Lung (tissue), 12 donors: ENCODE data around the gene TNFAIP8L3. TPM values are rescaled to one million over a fixed set of nuclear protein-coding genes. Genes with fewer than 3 reads are reported as not detected.

Experiments used
- ATAC-seq: fragments of 200-7000 bp; cut with Tn5 transposase; one replicate; pipeline ENCODE4 v1.9.1; 2020; ENCODE audit warnings: moderate number of reproducible peaks; ENCODE audit not compliant: insufficient read depth, low FRiP score
- DNase-seq, 3 donors: peaks; one replicate each; pipeline ENCODE4 v3.0.0-alpha.2; 2013 to 2017
- H3K27ac ChIP-seq, 2 donors: one replicate each; pipeline ENCODE4 v1.5.1; 2013; ENCODE audit warnings: mild to moderate bottlenecking in 2 of 2, moderate library complexity in 2 of 2, control low read depth in 1 of 2, inconsistent platforms in 1 of 2, low read depth in 1 of 2, low read length in 1 of 2
- H3K27me3 ChIP-seq, 3 donors: one replicate each; pipeline ENCODE4 v1.5.1; 2013; ENCODE audit warnings: low read length in 2 of 3; ENCODE audit not compliant: control insufficient read depth in 3 of 3, insufficient read depth in 3 of 3
- H3K36me3 ChIP-seq, 4 donors: one replicate each; pipeline ENCODE4 v1.5.1; 2013; ENCODE audit warnings: low read length in 4 of 4, mild to moderate bottlenecking in 1 of 4, moderate library complexity in 1 of 4; ENCODE audit not compliant: control insufficient read depth in 4 of 4, insufficient read depth in 4 of 4
- H3K4me1 ChIP-seq, 5 donors: one replicate each; pipeline ENCODE4 v1.5.1; 2013; ENCODE audit warnings: low read length in 5 of 5, mild to moderate bottlenecking in 2 of 5, moderate library complexity in 1 of 5; ENCODE audit not compliant: control insufficient read depth in 5 of 5, insufficient read depth in 5 of 5
- H3K4me3 ChIP-seq: one replicate; pipeline ENCODE4 v1.5.1; 2013; ENCODE audit warnings: mild to moderate bottlenecking, control low read depth, moderate library complexity
- H3K9ac ChIP-seq, 2 donors: one replicate each; pipeline ENCODE4 v1.5.1; 2013; ENCODE audit warnings: low read length in 2 of 2, control low read depth in 1 of 2; ENCODE audit not compliant: insufficient read depth in 1 of 2
- H3K9me3 ChIP-seq, 4 donors: one replicate each; pipeline ENCODE4 v1.5.1; 2013; ENCODE audit warnings: low read length in 3 of 4, mild to moderate bottlenecking in 1 of 4, moderate library complexity in 1 of 4; ENCODE audit not compliant: control insufficient read depth in 4 of 4, insufficient read depth in 3 of 4
- WGBS, 2 donors: extraction: QIAGEN DNeasy Blood & Tissue Kit; methylation state at CpG; one replicate each; pipeline ENCODE4 v1.1.7; 2013; 5-methylcytosine and 5-hydroxymethylcytosine counted together
- polyA plus RNA-seq, 2 donors: library from polyadenylated mRNA; stranded (reverse); fragments of 200-250 nt; gene quantifications; one replicate each; pipeline ENCODE4 v1.2.1, GENCODE V29; 2013
- total RNA-seq, 2 donors: library from RNA; depleted of rRNA in 1 of 2; stranded (reverse); fragments of >200 nt in 1 of 2; gene quantifications; one replicate each; pipeline ENCODE4 v1.2.1, GENCODE V29; 2014 to 2021
- TF ChIP-seq, protein P1 (sequence below): IDR thresholded peaks from 2 replicates; pipeline ENCODE4 v1.5.1; 2012; ENCODE audit warnings: mild to moderate bottlenecking; ENCODE audit errors: control extremely low read depth, extremely low read depth
- donor health status: control.
- donor health status: control.
- donor health status: Bipolar disorder and iron deficiency.
- donor health status: healthy.
- donor health status: DM: yes; HTN: yes; CAD: no.

Gene TNFAIP8L3
- total and polyA plus RNA-seq, 4 donors = 3.7 to 20.5 (median 9.9) TPM

DNA sequence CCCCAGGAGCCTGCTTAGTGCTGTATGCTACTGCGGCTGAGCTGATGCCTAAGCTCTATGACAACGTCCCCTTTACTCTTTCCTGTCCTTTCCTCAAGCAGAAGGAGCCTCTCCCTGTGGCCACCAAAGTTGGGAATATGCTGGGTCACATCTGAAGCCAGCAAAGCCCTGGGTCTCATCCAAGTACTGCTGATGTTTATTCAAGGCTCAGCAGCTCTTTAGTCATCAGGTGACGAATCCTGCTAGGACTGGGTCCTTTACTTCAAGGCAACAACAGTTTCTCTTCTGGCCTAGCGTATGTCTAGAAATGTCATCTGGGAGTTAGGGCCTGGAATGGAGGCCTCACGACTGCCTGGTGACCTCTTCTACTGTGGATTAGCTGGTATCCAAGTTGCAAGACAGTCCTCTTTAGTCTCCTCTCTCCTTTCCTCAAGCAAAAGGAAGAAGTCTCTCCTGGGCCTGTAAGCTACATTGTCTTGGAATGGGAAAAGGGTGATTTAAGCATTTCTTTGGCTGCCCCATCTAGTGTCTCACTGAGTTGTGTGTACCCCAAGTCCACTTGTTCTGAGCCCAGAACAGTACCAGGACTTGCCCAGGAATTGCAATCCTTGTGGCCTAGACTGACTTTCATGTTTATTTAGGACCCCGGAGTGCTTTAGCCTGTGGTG, 63.9 kb downstream of the TNFAIP8L3 start:
- no peak overlapping the region for H3K9ac ChIP-seq
- ATAC-seq (no peak), DNase-seq (peak in 1 of 3 donors; percentile 63)
- TF ChIP-seq, protein P1, sequence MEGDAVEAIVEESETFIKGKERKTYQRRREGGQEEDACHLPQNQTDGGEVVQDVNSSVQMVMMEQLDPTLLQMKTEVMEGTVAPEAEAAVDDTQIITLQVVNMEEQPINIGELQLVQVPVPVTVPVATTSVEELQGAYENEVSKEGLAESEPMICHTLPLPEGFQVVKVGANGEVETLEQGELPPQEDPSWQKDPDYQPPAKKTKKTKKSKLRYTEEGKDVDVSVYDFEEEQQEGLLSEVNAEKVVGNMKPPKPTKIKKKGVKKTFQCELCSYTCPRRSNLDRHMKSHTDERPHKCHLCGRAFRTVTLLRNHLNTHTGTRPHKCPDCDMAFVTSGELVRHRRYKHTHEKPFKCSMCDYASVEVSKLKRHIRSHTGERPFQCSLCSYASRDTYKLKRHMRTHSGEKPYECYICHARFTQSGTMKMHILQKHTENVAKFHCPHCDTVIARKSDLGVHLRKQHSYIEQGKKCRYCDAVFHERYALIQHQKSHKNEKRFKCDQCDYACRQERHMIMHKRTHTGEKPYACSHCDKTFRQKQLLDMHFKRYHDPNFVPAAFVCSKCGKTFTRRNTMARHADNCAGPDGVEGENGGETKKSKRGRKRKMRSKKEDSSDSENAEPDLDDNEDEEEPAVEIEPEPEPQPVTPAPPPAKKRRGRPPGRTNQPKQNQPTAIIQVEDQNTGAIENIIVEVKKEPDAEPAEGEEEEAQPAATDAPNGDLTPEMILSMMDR = no peak
- H3K4me1 ChIP-seq = peaks cover 0 to 5% (median 0%) of the 10 kb centered on the region in 5 donors
- H3K4me3 ChIP-seq = no peak overlapping the region
- 88 to 91% methylated on average over 6 of the region's 6 CpGs for WGBS, 2 donors
- H3K9me3 ChIP-seq = no peaks in the 10 kb centered on the region
- no peaks in the 10 kb centered on the region for H3K27me3 ChIP-seq
- H3K27ac ChIP-seq = no peak overlapping the region
- no peaks in the 10 kb centered on the region for H3K36me3 ChIP-seq

DNA sequence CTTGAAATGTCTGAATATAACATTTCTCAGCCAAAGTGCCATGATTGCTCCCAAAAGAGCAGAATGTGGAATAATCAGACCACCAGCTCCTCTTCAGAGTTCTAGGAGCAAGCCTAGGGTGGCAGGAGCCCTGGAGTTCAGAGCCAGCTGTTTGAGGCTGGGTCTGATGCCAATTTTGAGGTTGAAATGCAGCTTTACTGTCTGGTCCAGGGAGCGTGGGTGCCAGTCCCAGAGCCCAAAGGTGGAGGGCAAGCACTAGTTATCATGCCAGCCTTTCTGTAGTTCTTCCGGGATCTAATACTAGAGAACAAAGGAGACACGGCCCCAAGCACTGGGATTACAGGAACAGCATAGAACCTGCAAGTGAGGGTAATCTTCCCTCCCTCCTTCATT, 69.3 kb downstream of the TNFAIP8L3 start:
- no peak overlapping the region for H3K4me3 ChIP-seq
- ATAC-seq (no peak), DNase-seq (no peak)
- peaks cover 0 to 1% (median 0%) of the 10 kb centered on the region in 4 donors for H3K36me3 ChIP-seq
- H3K9ac ChIP-seq = no peak overlapping the region
- WGBS, 2 donors = 89 to 98% methylated on average over 3 of the region's 3 CpGs
- H3K4me1 ChIP-seq = peaks cover 0 to 4% (median 0%) of the 10 kb centered on the region in 5 donors
- H3K27ac ChIP-seq = no peak overlapping the region
- TF ChIP-seq, protein P1 = no peak
- H3K9me3 ChIP-seq = peaks cover 0 to 2% (median 0%) of the 10 kb centered on the region in 4 donors
- no peaks in the 10 kb centered on the region for H3K27me3 ChIP-seq

DNA sequence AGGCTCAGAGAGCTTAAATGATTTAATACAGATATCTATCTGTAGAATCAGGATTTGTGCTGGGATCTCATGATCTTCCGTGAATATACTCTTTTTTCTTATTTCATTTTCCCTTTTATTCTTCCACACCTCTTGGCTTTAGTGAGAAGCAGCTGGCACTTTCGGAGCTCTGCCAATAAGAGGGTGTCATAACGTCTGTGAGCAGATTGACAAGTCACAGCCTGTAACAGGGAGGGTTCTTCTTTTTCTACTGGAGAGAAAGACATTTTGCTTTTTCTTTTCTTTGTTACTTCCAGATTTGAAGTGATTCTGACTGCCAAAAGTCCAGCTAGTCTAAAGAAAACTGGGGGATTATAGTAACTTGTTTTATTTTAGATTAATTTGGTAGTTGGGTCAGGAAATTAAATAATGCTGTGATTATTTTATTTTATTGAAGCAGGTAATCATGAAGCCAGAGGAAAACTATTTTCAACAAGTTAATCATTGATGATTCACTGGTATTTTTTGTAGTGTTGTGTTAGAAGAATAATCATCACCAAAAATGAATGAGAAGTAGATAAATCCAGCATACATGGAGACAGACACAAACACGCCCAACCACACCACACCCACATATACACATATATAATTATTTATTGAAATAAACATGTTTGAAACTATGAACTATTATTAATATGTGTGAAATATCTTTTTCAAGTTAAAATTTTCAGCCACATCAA, 69.8 kb downstream of the TNFAIP8L3 start:
- DNase-seq = peak; percentile 35 to 61 (median 45)
- 79 to 87% methylated on average over 4 of the region's 4 CpGs for WGBS, 2 donors
- no peaks in the 10 kb centered on the region for H3K27me3 ChIP-seq
- ATAC-seq = no peak
- peaks cover 0 to 2% (median 0%) of the 10 kb centered on the region in 4 donors for H3K9me3 ChIP-seq
- TF ChIP-seq, protein P1 = no peak
- H3K27ac ChIP-seq = no peak overlapping the region
- H3K4me3 ChIP-seq = no peak overlapping the region
- peaks cover 0 to 1% (median 0%) of the 10 kb centered on the region in 4 donors for H3K36me3 ChIP-seq
- H3K9ac ChIP-seq = no peak overlapping the region
- peaks cover 0 to 4% (median 0%) of the 10 kb centered on the region in 5 donors for H3K4me1 ChIP-seq
